ENCODE data around the gene OAS1. TPM values are rescaled to one million over a fixed set of nuclear protein-coding genes. Genes with fewer than 3 reads are reported as not detected.

The OAS1 gene
- total RNA-seq, 1 experiment from 2014 or later: 0.64 TPM

DNA sequence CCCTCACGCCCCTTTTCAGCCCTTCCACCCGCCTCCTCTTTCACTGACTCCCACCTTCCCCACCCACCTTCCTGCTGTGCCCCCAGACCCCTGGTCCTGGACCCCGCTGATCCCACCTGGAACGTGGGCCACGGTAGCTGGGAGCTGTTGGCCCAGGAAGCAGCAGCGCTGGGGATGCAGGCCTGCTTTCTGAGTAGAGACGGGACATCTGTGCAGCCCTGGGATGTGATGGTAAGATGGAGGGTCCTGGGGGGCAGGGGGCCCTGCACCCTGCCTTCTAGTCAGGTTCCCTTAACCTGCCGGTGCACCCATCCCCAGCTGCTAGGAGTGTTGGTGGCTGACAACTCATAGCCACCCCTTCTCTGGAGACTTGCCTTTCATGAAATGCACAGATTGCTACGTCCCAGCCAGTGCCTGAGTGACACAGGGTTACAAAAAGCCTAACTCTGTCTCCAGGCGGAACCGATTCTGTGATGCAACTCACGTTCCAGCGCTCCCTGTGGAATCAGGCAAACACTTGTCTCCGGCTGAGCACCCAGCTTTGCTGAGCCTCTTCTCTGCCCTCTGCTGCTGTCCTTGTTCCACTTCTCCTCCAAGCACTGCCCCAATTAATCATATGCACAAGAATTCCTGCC, 56.6 kb downstream of the OAS1 start:
- Histone ChIP-seq H3K36me3 (ENCODE audit: control insufficient read depth in 1 of 2, insufficient read depth in 2 of 2, low read length in 2 of 2) (peaks cover 0 to 7% of the 10 kb centered on the region in 2 experiments; a peak in 1 of 4 replicates), H3K27ac (ENCODE audit: low read depth, low read length) (no peak overlapping the region), H3K9ac (ENCODE audit: low read length) (no peak overlapping the region), H3K9me3 (ENCODE audit: control insufficient read depth in 1 of 2, insufficient read depth in 1 of 2, low read depth in 1 of 2, low read length in 2 of 2) (no peaks in the 10 kb centered on the region), H4K20me1 (ENCODE audit: insufficient read depth) (no peaks in the 10 kb centered on the region), H3K4me2 (ENCODE audit: low read length) (no peak overlapping the region), H3K4me1 (ENCODE audit: control insufficient read depth in 1 of 2, insufficient read depth in 2 of 2, low read length in 2 of 2) (no peaks in the 10 kb centered on the region), H3K27me3 (ENCODE audit: insufficient read depth, low read length) (no peaks in the 10 kb centered on the region), H3K9me2 (ENCODE audit: insufficient read depth) (no peaks in the 10 kb centered on the region), H3K79me2 (ENCODE audit: insufficient read depth, low read length) (no peaks in the 10 kb centered on the region), H2AFZ (ENCODE audit: low read depth, low read length, poor library complexity, severe bottlenecking) (no peak overlapping the region), H3K4me3 (replicated peaks in 1 of 2; ENCODE audit: low read depth in 1 of 2, low read length in 2 of 2) (no peak overlapping the region)
- DNase-seq (ENCODE audit: low read depth, low spot score) (no peak), ATAC-seq (no peak)
- no TSS peak for BruUV-seq (replicated peaks)
- ChIA-PET POLR2A (no interaction called here), RAD21 (ENCODE audit: low non-redundant PET in 1 of 2, low total read pairs in 2 of 2, uncharacterized antibody in 2 of 2, unreplicated experiment in 2 of 2) (no interaction called here), CTCF (no interaction called here)
- TF ChIP-seq, protein P1, sequence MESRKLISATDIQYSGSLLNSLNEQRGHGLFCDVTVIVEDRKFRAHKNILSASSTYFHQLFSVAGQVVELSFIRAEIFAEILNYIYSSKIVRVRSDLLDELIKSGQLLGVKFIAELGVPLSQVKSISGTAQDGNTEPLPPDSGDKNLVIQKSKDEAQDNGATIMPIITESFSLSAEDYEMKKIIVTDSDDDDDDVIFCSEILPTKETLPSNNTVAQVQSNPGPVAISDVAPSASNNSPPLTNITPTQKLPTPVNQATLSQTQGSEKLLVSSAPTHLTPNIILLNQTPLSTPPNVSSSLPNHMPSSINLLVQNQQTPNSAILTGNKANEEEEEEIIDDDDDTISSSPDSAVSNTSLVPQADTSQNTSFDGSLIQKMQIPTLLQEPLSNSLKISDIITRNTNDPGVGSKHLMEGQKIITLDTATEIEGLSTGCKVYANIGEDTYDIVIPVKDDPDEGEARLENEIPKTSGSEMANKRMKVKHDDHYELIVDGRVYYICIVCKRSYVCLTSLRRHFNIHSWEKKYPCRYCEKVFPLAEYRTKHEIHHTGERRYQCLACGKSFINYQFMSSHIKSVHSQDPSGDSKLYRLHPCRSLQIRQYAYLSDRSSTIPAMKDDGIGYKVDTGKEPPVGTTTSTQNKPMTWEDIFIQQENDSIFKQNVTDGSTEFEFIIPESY (IDR thresholded peaks at IDR 0.05; ENCODE audit: extremely low read depth, insufficient replicate concordance, low read length): no peak
- TF ChIP-seq FOSL1 (IDR thresholded peaks at IDR 0.05; ENCODE audit: low read depth): no peak
- TF ChIP-seq CBX3 (IDR thresholded peaks at IDR 0.05; ENCODE audit: low read depth): no peak
- no peak for TF ChIP-seq ZNF274 (IDR thresholded peaks at IDR 0.05; ENCODE audit: low read depth, low read length)
- TF ChIP-seq YY1 (IDR thresholded peaks at IDR 0.05; ENCODE audit: extremely low read depth, insufficient replicate concordance, low read depth, low read length): no peak
- TF ChIP-seq SRF (IDR thresholded peaks at IDR 0.05; ENCODE audit: low read depth): no peak
- TF ChIP-seq EGR1 (IDR thresholded peaks at IDR 0.05; ENCODE audit: low read depth): no peak
- no peak for TF ChIP-seq RAD21 (IDR thresholded peaks at IDR 0.05; ENCODE audit: low read depth)
- no peak for TF ChIP-seq SP1 (IDR thresholded peaks at IDR 0.05; ENCODE audit: low read depth)
- TF ChIP-seq EZH2phosphoT487 (IDR thresholded peaks at IDR 0.05; ENCODE audit: borderline replicate concordance): no peak
- TF ChIP-seq, protein P2, sequence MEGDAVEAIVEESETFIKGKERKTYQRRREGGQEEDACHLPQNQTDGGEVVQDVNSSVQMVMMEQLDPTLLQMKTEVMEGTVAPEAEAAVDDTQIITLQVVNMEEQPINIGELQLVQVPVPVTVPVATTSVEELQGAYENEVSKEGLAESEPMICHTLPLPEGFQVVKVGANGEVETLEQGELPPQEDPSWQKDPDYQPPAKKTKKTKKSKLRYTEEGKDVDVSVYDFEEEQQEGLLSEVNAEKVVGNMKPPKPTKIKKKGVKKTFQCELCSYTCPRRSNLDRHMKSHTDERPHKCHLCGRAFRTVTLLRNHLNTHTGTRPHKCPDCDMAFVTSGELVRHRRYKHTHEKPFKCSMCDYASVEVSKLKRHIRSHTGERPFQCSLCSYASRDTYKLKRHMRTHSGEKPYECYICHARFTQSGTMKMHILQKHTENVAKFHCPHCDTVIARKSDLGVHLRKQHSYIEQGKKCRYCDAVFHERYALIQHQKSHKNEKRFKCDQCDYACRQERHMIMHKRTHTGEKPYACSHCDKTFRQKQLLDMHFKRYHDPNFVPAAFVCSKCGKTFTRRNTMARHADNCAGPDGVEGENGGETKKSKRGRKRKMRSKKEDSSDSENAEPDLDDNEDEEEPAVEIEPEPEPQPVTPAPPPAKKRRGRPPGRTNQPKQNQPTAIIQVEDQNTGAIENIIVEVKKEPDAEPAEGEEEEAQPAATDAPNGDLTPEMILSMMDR (IDR thresholded peaks at IDR 0.05 in 2 of 3, conservative IDR thresholded peaks at IDR 0.05 in 1 of 3; ENCODE audit: borderline replicate concordance in 1 of 3, insufficient read depth in 1 of 3, low read depth in 2 of 3, low read length in 2 of 3): no peak
- no peak for TF ChIP-seq CEBPB (IDR thresholded peaks at IDR 0.05; ENCODE audit: low read depth)
- intact Hi-C loops (cut with micrococcal nuclease): no loop called here
